A549 (cell line): ENCODE measurements around the gene PBXIP1. TPM values are rescaled to one million over a fixed set of nuclear protein-coding genes. Genes with fewer than 3 reads are reported as not detected.

ENCODE experiments used
- ATAC-seq, 2 experiments: fragments of 200-7000 bp in 1 of 2; fragments of >200 bp in 1 of 2; cut with Nextera tagmentation in 1 of 2; cut with Tn5 transposase in 1 of 2; 3 replicates each; pipeline versions ENCODE4 v1.8.0 to v1.9.1; 2018 to 2020; ENCODE audit warnings: mild to moderate bottlenecking in 1 of 2, moderate library complexity in 1 of 2
- CTCF ChIA-PET: fragments of 300-600 bp; sonication (Branson Sonifier 250); formaldehyde crosslinking; extraction: SDS; loops from one replicate; lab custom pipeline; 2021; ENCODE audit warnings: antibody characterized with exemption, inconsistent platforms; lab: Yijun Ruan, JAX
- POLR2A ChIA-PET: fragments of 350-600 bp; formaldehyde crosslinking; extraction: SDS; loops from one replicate; lab custom pipeline; 2021; ENCODE audit warnings: antibody characterized with exemption, inconsistent platforms; lab: Yijun Ruan, JAX
- DNase-seq, 2 experiments: peaks; one replicate each; pipeline versions ENCODE4 v3.0.0 to v3.0.0-alpha.2; 2011 to 2016; ENCODE audit warnings: low read depth in 1 of 2, low spot score in 1 of 2
- FAIRE-seq: peaks from 2 replicates; lab custom pipeline; 2011; peaks lifted over from hg19 to GRCh38; lab: Jason Lieb, UNC
- H3K27ac ChIP-seq, 2 experiments: fragments of >200 bp; sonication (Bioruptor Twin); formaldehyde crosslinking; 3 replicates each; pipeline ENCODE4 v1.5.1; 2016 to 2017
- H3K4me1 ChIP-seq: fragments of >200 bp; sonication (Bioruptor Twin); formaldehyde crosslinking; 3 replicates; pipeline ENCODE4 v1.6.1; 2016
- H3K4me2 ChIP-seq: fragments of >200 bp; sonication (Bioruptor Twin); formaldehyde crosslinking; 3 replicates; pipeline ENCODE4 v1.6.1; 2016
- H3K4me3 ChIP-seq: fragments of >200 bp; sonication (Bioruptor Twin); formaldehyde crosslinking; 3 replicates; pipeline ENCODE4 v1.5.1; 2016
- H3K9me3 ChIP-seq: fragments of >200 bp; sonication (Bioruptor Twin); formaldehyde crosslinking; 3 replicates; pipeline ENCODE4 v1.6.1; 2016
- CEBPB ChIP-seq, 2 experiments: fragments of >200 bp in 1 of 2; sonication (Bioruptor Twin) in 1 of 2; formaldehyde crosslinking in 1 of 2; IDR thresholded peaks; 2 replicates each; pipeline ENCODE4 v1.6.1; 2012 to 2016
- FOXS1 ChIP-seq: fragments of 250-450 bp; sonication (Bioruptor Pico); IDR thresholded peaks from 2 replicates; pipeline ENCODE4 v1.5.0; 2020; ENCODE audit warnings: mild to moderate bottlenecking, moderate library complexity
- JUN ChIP-seq, 2 experiments: fragments of >200 bp; sonication (Bioruptor Twin); formaldehyde crosslinking; IDR thresholded peaks; 2 replicates in 1 of 2; 3 replicates in 1 of 2; pipeline ENCODE4 v1.6.1; 2016 to 2017
- MAFK ChIP-seq: fragments of 450-650 bp; IDR thresholded peaks from 2 replicates; pipeline ENCODE4 v1.6.1; 2014; ENCODE audit not compliant: partially characterized antibody
- NFE2L2 ChIP-seq: fragments of 150-350 bp; conservative IDR thresholded peaks from 2 replicates; pipeline ENCODE4 v1.6.1; 2014; ENCODE audit warnings: low read length
- NR3C1 ChIP-seq: fragments of >200 bp; sonication (Bioruptor Twin); formaldehyde crosslinking; IDR thresholded peaks from 3 replicates; pipeline ENCODE4 v1.6.1; 2017
- POLR2A ChIP-seq: IDR thresholded peaks from 2 replicates; pipeline ENCODE4 v1.6.1; 2012; ENCODE audit warnings: mild to moderate bottlenecking, low read length
- RAD21 ChIP-seq, 2 experiments: fragments of >200 bp in 1 of 2; sonication (Bioruptor Twin) in 1 of 2; formaldehyde crosslinking in 1 of 2; IDR thresholded peaks in 1 of 2; conservative IDR thresholded peaks in 1 of 2; 2 replicates in 1 of 2; 3 replicates in 1 of 2; pipeline ENCODE4 v1.6.1; 2012 to 2018; ENCODE audit warnings: inconsistent platforms in 1 of 2
- RFX5 ChIP-seq: fragments of 450-650 bp; IDR thresholded peaks from 2 replicates; pipeline ENCODE4 v1.7.1; 2014; ENCODE audit warnings: antibody characterized with exemption, mild to moderate bottlenecking, moderate library complexity
- SMC3 ChIP-seq: fragments of >200 bp; sonication (Bioruptor Twin); formaldehyde crosslinking; IDR thresholded peaks from 3 replicates; pipeline ENCODE4 v1.6.1; 2018; ENCODE audit warnings: inconsistent platforms
- ZFP36 ChIP-seq: fragments of 450-650 bp; IDR thresholded peaks from 2 replicates; pipeline ENCODE4 v1.6.1; 2014; ENCODE audit warnings: borderline replicate concordance; ENCODE audit not compliant: partially characterized antibody
- WGBS: methylation state at CpG from one replicate; pipeline ENCODE4 v1.1.6; 2017; ENCODE audit errors: missing lambda C conversion rate; 5-methylcytosine and 5-hydroxymethylcytosine counted together
- polyA plus RNA-seq, 4 experiments: library from polyadenylated mRNA; depleted of rRNA in 3 of 4; stranded (reverse); fragments of >200 nt; fragmentation: RNase III in 1 of 4; extraction: RNeasy Plus Mini Kit Qiagen cat#74134 plus additional on column Dnase treatment in 1 of 4; gene quantifications; 2 replicates in 3 of 4; 3 replicates in 1 of 4; pipeline ENCODE4 v1.2.3, GENCODE V29; 2011 to 2017
- TF ChIP-seq, protein P1 (sequence below): fragments of >200 bp; sonication (Bioruptor Twin); formaldehyde crosslinking; IDR thresholded peaks from 3 replicates; pipeline ENCODE4 v1.5.1; 2016
- TF ChIP-seq, protein P2 (sequence below): IDR thresholded peaks from 2 replicates; pipeline ENCODE4 v1.6.1; 2012; ENCODE audit warnings: low read depth, borderline replicate concordance

PBXIP1 gene
- polyA plus RNA-seq, 2 of the 4 experiments (the other 2 are of a cell fraction) = 15.0 to 20.8 TPM

- POLR2A ChIA-PET = interaction anchor here (0.6 to 4.8 kb wide), 5 partner anchors 11 to 28 kb away, joined by 3 to 52 read pairs (median 10); partner anchors contain the start of genes CKS1B, FLAD1 and SHC1
- TF ChIP-seq, protein P1, sequence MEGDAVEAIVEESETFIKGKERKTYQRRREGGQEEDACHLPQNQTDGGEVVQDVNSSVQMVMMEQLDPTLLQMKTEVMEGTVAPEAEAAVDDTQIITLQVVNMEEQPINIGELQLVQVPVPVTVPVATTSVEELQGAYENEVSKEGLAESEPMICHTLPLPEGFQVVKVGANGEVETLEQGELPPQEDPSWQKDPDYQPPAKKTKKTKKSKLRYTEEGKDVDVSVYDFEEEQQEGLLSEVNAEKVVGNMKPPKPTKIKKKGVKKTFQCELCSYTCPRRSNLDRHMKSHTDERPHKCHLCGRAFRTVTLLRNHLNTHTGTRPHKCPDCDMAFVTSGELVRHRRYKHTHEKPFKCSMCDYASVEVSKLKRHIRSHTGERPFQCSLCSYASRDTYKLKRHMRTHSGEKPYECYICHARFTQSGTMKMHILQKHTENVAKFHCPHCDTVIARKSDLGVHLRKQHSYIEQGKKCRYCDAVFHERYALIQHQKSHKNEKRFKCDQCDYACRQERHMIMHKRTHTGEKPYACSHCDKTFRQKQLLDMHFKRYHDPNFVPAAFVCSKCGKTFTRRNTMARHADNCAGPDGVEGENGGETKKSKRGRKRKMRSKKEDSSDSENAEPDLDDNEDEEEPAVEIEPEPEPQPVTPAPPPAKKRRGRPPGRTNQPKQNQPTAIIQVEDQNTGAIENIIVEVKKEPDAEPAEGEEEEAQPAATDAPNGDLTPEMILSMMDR = peak; percentile 90
- TF ChIP-seq NR3C1 = no peak
- TF ChIP-seq, protein P2, sequence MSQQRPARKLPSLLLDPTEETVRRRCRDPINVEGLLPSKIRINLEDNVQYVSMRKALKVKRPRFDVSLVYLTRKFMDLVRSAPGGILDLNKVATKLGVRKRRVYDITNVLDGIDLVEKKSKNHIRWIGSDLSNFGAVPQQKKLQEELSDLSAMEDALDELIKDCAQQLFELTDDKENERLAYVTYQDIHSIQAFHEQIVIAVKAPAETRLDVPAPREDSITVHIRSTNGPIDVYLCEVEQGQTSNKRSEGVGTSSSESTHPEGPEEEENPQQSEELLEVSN = no peak; the same call in 1 of the 2 replicates
- peak; percentile 68 to 76 for TF ChIP-seq RAD21 (conservative IDR thresholded peaks at IDR 0.05 in 1 of 2, IDR thresholded peaks at IDR 0.05 in 1 of 2)
- TF ChIP-seq FOXS1 (CRISPR knock-in tag) = no peak
- TF ChIP-seq MAFK = no peak
- TF ChIP-seq CEBPB (IDR thresholded peaks at IDR 0.05) = no peak
- no peak for TF ChIP-seq POLR2A
- TF ChIP-seq JUN (IDR thresholded peaks at IDR 0.05) = 0 out of 5 replicates have a peak, but pooled peaks of 1 of the 2 experiments have one; percentile 21
- TF ChIP-seq NFE2L2 = no peak
- TF ChIP-seq SMC3 = peak; percentile 87
- TF ChIP-seq RFX5 = no peak
- TF ChIP-seq, all 56 proteins: peak for 4
- no peak for FAIRE-seq
- Histone ChIP-seq H3K27ac (peak overlapping the region; percentile 98 to 100), H3K4me2 (peak overlapping the region; percentile 99), H3K4me1 (peaks cover 32% of the 10 kb centered on the region), H3K9me3 (no peaks in the 10 kb centered on the region), H3K4me3 (peak overlapping the region; percentile 80; the same call in 2 of the 3 replicates)
- peak; percentile 79 to 82 for DNase-seq
- WGBS = 27% methylated on average over 28 of the region's 40 CpGs
- CTCF ChIA-PET = interaction anchor here (0.5 to 1.5 kb wide), 5 partner anchors 86 to 518 kb away, joined by 3 to 4 read pairs (median 3); no protein-coding TSS in a partner anchor
- peak in 1 of 2 experiments; percentile 6; a peak in 3 of 6 replicates for ATAC-seq
Observed at GRCh38 chr1:154998818-154999570, 43.1 kb upstream of the PBXIP1 start.

DNA sequence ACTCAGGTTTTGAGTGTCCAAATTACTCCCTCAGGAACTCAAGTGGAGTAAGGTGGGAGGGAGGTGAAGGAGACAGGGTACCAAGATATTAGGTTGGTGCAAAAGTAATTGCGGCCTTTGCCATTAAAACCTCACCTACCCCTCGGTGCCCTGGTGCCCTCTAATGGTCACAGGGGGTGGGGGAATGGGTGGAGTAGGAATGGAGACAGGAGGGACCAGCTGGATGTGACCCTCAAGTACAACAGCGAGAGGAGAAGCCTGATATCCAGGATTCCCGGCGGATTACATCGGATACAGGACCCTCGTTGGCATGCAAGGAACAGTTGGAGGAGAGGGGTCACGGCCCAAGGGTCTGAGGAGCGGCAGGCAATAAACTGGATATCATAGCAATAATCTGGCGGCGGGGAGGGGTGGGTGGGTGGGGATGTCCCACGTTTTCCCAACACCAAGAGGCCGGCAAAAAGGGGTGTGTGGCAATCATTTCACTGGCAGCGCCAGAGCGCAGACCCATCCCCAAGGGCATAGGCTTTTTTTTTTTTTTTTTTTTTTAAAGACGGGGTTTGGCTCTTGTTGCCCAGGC lies 42.4 kb upstream of the PBXIP1 start:
- POLR2A ChIA-PET = interaction anchor here (0.6 to 4.8 kb wide), 6 partner anchors 10 to 28 kb away, joined by 3 to 52 read pairs (median 8); partner anchors contain the start of genes CKS1B, FLAD1 and SHC1
- H3K27ac ChIP-seq = peak overlapping the region in 1 of 2 experiments; percentile 100; a peak in 3 of 6 replicates
- FAIRE-seq = no peak
- TF ChIP-seq ZFP36 = no peak
- TF ChIP-seq, protein P1 = 0 out of 3 replicates have a peak, but pooled peaks have one; percentile 7
- 0 out of 5 replicates have a peak, but pooled peaks of 1 of the 2 experiments have one; percentile 9 for TF ChIP-seq RAD21 (conservative IDR thresholded peaks at IDR 0.05 in 1 of 2, IDR thresholded peaks at IDR 0.05 in 1 of 2)
- no peaks in the 10 kb centered on the region for H3K9me3 ChIP-seq
- 83% methylated on average over 16 of the region's 16 CpGs for WGBS
- peak overlapping the region; percentile 99; the same call in 1 of the 3 replicates for H3K4me2 ChIP-seq
- DNase-seq = no peak
- peaks cover 39% of the 10 kb centered on the region for H3K4me1 ChIP-seq
- H3K4me3 ChIP-seq = no peak overlapping the region
- CTCF ChIA-PET = interaction anchor here (0.6 to 1.5 kb wide), 4 partner anchors 87 to 517 kb away, joined by 3 to 4 read pairs (median 3); no protein-coding TSS in a partner anchor
- no peak for ATAC-seq
